Stimulated activated CD4-positive, alpha-beta T cell treated with anti-CD3 and anti-CD28 coated beads, Interleukin-15, amount 100 ng/mL, for 1 hour (primary cell): ENCODE data around the gene FAAP20.
A peak's percentile ranks its signal among the peaks of the same experiment; 100 is the strongest.

Source experiments
- DNase-seq, 2 donors: peaks; one replicate each; pipeline ENCODE4 v3.0.0-alpha.2; 2020; ENCODE audit warnings: low read depth in 1 of 2, low spot score in 1 of 2

Gene FAAP20

DNA sequence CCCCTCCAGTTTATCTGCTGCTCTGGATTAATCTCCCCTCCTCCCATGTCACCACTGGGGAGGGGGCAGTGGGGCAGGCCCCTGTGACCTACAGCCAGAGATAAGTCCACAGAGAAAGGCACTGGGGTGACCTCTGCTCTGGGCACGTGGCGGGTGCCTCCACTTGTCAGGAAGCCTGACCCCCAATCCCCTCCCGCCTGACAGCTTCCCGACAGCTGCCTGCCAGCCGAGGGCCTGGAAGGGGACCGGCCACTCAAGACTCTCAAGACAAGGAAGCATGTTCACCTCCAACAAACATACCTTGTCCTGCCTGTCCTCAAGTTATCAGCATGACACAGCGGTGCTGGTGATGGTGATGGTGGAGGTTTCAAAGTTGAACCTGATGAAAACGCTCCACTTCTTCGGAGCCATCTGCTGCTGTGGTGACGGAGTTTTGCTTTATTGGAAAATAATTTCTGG lies 3.2 kb upstream of the FAAP20 start:
- no peak for DNase-seq

DNA sequence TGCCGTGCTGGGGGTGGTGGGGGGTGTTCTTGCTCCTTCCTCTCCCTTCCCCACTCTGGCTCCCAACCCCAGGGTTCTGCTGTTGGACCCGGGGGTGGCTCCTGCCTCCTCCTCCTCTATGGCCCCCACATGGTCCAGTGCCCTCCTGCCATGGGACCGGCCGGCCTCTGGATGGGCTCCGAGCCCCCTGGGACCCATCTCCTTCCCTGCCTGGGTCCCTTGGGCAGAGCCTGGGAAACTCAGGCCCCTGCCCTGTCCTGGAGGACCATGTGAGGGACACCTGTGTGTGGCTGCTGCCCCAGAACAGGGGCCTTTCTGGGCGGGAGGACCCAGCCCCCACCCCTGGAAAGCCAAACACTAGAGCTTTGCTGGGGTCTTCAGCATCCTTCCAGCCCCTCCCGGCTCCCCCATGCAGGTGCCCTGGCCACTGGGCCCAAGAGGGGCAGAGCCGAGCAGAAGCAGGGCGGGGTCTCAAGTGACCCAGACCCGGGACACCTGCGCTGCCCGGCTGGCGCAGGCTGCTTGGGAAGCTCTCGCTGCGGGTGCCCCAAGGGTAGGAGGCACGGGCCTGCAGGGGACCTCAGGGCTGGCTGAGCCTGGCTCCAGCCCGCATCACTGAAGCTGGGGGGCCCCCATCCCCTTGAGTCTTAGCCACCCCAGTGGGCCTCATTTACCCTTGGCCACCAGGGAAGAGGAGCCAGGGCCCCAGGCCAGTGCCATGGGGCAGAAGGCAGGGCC lies 2.5 kb upstream of the FAAP20 start:
- DNase-seq: no peak

DNA sequence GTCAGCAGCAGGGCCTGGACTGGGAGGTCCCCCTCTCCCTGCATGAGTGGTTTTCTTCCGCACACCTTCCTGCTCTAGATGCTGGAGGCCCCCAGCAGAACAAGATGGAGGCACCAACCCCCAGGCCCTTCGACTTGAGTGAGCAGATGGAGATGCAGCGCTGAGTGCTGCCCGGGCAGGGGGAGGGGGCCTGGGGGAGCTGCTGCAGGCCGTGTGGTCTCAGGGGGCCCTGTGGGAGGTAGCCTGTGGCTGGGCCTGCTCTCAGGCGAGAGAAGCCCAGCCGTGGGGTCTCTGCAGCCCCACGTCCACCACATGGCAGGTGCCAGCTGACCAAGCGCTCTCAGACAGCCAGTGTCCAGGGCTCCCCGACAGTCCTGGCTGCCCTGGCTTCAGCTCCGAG lies 1.2 kb upstream of the FAAP20 start:
- no peak for DNase-seq

DNA sequence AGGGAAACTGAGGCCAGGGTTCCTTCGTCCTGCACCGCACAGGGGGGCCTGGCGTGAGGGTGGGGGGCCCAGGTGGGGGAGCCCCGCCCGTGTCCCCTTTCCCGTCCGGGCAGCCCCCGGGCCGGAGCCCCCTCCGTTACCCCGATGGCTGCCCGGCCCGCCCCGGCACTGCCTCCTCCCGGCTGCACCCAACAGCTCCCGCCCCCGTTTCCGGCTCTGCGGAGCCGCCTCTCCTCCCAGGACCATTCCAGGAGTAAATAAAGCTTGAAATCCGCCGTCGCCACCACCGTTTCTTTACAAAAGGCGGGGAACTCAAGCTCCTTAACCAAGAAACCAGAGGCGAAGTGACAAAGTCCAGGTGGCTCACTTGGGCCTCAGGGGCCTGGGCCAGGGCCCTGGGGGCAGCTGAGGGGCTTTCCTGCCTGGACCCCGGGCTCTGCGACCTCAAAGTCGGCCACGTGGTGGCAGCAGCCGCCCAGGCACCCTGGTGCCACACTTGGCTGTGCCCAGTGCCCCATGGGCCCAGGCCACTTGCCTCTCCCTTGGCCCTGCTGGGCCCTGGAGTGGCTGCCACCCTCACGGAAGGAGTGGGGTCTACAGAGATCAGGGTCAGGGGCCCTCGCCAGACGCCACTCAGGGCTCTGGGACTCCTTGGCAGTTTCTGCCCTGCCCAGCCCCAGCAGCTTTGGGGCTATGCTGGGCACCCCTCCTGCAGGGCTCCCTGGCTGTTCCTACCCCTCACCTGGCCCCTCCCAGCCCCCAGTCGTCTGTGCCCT lies 514 bp upstream of the FAAP20 start:
- DNase-seq: peak; percentile 72 to 84

DNA sequence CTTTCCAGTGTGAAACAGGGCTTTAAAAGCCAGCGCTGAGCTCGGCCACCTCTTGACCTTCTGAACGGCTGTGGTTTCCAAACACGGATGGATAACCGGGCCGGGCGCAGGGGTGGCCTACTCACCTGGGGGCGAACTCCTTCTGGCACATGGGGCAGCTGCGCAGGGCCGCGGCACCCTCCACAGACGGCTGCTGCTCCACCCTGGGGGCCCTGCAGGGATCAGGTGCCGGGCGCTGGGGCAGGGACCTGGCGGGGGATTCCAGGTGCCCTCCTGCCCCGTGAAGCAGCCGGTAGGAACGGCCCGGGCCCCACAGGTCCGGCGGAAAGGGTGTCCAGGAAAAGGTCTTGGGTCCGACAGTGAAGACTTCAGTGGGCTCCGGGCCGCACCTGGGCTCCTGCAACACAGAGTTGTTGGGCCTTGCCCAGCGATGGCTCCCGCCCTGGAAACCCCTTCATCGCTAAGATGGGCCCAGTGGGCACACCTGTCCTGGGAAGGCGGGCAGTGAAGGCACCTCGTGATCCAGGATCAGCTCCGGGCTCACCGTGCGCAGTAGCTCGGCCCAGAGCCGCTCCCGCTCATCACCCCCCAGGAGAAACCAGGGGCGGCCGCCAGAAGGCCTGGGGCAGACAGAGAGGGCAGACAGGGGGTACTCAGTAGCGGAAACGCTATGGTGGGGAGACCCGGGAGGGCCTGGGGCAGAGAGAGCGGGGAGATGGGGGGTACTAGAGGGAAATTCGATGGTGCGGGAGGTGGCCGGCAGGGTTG lies 874 bp downstream of the FAAP20 start:
- DNase-seq: no peak

DNA sequence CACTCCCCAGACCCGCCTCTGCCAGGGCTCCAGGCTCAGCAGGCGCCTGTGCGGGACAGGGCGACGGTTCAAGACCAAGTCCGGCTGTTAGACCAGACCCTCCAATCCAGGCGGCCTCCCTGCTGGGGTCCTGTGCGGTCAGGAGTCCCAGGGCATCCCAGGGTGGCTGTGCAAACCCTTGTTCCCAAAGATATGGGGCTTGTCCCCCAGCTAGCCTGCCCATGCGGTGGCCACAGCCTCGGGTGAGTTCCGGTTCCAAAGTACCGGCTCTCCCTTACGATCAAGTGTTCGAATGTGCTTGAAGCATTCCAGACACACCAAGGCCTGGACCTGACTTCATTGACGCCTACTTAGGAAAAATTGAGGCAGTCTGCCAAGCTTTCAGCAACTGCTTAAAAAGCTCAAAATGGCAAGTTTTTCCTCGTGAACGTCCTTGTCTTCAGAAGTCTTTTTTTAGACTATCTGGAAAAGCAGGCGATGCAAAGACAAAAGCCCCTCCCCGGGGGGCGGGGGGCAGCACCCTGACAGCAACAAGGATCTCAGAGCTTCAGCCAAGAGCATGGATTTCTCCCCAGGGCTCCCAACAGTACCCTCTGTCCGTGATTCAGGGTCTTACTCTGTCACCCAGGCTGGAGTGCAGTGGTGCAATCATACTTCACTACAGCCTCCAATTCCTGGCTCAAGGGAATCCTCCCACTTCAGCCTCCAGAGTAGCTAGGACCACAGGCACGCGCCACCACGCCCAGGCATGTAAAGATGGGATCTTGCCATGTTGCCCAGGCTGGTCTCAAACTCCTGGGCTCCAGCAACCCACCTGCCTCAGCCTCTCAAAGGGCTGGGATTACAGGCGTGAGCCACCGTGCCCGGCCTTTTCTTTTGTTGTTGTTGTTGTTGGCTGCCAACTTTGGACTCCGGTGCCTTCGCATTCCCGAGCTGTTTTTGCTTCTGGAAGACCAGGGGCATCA lies 2.3 kb downstream of the FAAP20 start:
- no peak for DNase-seq

DNA sequence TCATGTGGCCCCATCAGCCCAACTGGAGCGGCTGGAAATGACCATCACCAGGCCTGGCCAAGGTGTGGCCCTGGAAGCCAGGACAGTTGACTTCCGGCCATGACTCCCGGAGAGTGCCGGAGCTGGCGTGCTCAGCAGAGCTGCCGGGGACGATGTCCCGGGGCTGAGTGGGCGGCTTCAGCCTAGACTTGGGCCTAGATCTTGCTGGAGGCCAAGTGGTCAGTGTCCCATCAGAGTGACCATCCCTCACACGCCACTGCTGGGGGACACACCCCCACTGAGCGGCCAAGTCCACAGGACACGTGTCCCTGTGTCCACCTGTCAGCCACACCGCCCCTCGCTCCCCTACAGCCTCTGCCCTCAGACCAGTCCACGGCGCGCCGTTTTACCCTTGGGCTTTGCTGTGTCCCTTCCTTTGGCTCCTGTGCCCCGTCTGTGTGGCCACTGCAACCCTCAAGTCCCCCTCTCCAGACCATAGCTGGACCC lies 4.0 kb downstream of the FAAP20 start:
- DNase-seq: no peak

DNA sequence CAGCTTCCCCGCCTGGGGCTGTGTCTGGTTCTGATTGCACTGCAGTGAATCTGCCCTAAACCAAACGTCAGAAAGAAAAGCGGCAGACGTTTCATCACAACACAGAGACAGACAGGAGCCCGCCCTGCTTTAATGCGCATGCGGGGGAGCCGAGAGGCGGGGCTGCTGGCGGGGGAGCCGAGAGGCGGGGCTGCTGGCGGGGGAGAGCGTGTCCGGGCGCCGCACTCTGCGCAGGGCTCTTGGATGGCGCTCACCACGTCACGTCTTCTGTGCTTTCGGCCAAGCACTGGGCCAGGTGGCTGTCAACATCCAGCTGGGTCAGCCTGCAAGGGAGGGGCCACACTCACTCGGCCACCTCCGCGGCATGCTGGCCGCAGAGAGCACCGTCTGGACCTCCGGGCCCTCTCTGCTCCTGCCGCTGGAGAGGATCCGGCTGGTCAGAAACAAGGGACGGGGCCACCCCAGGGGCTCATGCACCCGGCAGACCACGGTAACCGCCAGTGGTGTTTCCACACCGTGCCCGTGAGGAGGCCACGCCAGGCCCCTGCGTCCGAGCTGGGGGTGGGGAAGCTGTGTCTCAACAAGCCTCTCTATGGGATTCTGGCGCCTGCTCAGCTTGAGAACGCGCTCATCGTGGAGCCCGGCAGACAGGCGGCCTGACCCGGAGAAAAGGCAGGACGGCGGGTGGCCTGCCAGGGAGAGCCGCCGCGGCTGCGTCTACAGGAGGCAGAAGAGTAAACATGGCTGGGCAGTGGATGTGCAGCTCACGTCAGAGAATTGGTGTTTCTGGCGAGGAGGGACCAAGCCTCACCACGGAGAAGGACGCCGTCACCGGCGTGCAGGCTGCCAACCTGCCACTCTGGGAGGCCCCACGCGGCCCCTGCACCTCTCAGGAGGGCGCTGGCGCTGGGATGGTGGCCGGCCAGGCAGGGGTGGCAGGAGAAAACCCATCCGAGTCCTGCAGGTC lies 4.8 kb downstream of the FAAP20 start:
- DNase-seq: peak; percentile 83

DNA sequence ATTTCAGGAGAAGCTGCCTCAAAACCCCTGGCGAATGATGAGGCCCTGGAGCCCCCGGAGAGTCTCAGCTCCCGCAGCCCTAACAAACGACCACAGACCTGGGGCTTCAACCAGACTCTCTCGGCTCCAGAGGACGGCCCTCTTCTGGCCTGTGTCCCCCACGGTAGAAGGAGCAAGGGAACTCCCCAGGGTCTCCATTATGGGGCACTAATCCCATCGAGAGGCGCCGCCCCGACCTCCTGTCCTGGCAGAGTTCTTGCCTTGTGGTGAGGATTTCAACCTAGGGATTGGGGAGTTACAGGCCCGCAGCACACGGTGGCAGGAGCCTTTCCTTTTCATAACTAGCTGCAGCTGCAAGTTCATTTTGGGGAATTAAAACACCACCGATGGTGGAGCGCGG lies 6.2 kb downstream of the FAAP20 start:
- DNase-seq: no peak

DNA sequence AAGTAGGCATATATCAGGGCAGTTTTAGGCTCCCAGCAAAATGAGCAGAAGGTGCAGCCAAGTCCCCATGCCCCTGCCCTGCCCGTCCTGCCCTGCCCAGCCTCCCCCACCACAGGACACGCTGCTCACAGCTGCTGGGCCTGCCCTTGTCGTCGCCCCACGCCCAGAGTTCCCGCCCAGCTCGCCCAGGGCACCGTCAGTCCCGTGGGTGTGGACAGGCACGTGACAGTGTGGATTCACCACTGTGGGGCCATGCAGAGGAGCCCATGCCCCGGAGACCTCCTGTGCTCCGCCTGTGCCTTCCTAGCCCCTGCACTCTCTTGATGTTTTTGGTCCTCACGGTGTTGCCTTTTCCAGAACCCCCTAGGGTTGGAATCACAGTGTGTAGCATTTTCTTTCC lies 7.0 kb downstream of the FAAP20 start:
- DNase-seq: no peak

DNA sequence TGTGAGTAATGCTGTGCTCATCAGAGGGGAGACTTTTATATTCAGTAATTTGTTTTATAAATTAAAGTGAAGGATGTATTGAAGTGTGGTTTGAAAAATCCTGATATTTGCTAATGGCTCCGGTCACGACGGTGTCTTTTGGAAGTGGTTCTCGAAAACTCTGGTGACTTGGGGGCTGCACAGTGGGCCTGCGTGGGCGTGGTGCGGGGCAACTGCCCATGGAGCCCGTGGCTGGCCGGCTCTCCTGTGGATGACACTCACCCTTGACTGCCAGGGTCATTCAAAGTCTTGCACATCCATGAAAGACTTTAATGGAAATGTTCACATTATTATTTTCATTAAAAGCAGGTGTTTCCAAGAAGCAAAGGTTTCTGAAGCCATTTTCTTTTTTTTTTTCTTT lies 7.7 kb downstream of the FAAP20 start:
- DNase-seq: no peak

DNA sequence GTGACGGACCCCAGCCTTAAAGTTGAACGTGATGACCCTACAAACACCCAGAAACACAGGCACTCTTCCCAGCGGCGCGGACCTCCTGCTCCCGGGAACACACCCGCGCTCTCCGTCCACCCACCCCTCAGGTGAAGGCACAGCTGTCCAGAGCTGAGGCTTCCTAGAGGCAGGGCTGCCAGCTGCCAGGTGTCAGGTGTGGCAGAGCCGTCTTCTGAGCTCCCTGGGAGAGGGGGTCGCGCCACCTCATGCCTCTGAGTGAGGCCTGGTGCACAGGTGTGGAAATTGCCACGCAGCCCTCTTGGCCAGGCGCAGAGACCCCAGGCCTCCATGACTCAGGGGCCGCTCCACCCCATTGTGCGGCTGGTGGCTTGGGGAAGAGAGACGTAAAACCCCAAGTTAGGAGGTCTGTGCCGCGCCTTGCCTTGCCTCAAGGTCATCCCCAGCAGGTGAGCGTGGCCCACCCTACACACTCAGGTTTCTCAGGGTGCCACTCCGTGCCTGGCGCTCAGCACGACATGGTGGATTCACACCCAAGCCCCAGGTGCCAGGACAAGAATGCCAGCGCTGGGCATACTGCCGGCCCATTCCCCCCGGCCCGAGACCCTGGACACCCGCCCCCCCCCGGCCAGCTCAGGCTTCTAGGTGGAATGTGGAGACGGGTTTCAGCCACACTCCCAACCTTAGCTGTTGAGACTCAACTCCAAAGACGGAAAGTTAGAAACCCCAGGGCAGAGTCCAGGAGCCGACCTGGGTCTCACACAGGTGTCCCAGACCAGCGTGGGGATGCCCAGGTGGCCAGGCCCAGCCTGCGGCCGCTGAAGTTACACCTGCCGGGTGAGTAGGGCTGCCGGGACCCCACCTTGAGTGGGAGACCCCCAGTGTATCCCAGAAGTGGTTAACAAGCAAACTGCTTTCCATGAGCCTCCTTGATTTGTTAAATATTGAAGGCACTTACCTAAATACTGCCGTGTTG lies 8.4 kb downstream of the FAAP20 start:
- DNase-seq: no peak

DNA sequence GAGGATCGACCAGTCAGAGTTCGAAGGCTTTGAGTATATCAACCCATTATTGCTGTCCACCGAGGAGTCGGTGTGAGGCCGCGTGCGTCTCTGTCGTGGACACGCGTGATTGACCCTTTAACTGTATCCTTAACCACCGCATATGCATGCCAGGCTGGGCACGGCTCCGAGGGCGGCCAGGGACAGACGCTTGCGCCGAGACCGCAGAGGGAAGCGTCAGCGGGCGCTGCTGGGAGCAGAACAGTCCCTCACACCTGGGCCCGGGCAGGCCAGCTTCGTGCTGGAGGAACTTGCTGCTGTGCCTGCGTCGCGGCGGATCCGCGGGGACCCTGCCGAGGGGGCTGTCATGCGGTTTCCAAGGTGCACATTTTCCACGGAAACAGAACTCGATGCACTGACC lies 9.6 kb downstream of the FAAP20 start:
- no peak for DNase-seq

DNA sequence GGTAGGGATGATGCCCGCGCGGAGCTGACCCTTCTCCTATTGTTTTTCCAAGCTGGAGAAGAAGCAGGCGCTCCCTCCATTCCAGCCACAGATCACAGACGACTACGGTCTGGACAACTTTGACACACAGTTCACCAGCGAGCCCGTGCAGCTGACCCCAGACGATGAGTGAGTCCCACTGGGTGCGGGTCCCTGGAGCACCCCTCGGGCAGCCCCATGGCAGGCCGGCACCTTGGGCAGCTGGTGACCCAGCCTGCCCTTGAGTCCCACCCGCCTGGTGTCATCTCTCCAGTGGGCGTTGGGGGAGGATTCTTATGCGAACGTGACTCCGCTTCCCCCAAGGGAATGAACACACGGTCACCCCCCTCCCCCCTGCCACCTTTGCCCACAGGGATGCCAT lies 10.0 kb downstream of the FAAP20 start:
- DNase-seq: no peak

DNA sequence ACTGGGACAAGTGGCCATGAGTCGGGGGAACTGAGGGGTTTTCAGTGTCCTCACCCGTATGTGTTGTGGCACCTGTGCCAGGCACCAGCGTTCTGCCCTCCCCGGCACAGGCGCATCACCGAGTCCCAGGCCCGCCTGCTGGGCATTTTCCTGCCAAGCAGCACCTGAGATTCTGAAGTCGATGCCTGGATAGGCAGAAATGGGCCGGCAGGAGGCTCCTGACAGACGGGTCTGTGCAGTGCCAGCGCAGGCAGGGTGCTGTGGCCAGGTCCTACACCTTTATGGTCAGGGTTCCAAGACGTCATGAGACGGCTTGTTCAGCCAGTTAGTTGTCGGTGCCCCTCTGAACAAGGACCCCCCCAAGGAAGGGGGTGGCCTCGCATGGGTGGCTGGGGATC lies 10.6 kb downstream of the FAAP20 start:
- no peak for DNase-seq

DNA sequence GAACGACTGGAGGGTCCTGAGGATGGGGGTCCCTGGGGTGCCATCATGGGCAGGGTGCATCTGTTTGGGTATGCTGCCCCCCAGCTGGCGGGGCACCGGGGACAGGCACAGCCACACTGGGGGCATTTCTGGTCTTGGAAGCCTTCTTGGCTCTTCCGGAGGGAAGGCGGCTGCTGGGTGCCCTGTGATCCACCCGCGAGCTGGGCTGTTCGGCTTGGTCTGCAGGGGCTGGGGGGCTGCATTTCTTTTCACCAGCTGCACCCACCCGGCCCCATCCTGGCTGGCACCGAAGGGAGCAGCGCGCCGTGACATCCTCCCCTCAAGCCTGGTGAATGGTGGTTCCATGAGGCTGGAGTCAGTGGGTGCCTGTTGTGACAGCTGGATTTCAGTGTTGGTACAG lies 12.2 kb downstream of the FAAP20 start:
- no peak for DNase-seq

DNA sequence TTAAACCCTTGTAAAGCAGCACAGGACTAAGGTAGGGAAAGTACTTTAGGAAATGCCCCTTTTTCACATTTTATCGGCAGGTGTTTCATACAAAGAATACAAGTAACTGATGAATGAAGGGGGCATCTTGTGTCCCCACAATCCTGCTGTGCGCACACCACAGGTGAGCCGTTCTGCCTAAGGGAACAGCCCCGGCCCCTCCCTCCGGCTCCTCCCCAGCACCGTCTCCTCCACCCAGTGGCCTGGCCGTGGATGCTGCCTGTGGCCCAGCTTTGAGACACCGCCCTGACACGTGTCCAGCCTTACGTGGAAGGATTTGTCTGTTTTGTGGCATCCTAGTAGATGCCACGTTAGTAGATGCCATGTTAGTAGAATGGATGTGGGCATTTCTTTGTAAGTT lies 12.8 kb downstream of the FAAP20 start:
- DNase-seq: no peak

DNA sequence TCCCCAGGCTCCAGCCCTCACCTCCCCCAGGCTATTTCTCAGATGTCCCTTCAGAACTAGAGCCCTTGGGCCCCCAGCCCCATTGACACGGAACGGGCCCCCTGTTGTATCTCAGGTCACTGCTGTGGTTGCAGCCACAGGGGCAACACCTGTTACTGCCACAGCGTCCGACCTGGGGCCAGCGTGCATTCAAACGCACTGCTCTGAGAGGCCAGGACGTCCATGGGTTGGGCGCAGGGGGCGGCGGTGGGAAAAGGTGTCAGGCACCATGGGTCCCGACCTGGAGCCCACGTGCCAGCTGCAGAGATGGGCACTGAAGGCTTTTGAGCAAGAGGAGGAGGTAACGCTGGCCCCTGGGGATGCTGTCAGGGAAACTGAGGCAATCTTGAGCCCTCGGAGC lies 13.3 kb downstream of the FAAP20 start:
- DNase-seq: no peak
